Measurements from ENCODE around the gene SOWAHB.

Gene SOWAHB

GRCh38 chr4:76897536-76898384, at the start of gene SOWAHB:
Gene SOWAHB (minus strand): TSS chr4:76898144. CDS start chr4:76897849, 295 bp downstream.
- peak; percentile 81 for DNase-seq (ENCODE audit: low spot score)

GRCh38 chr4:76947369-76947768, 49.4 kb upstream of the SOWAHB start:
- DNase-seq (ENCODE audit: low spot score): no peak

GRCh38 chr4:76943790-76944189, 45.8 kb upstream of the SOWAHB start:
- no peak for DNase-seq (ENCODE audit: low spot score)

GRCh38 chr4:76943129-76943620, 45.2 kb upstream of the SOWAHB start:
- DNase-seq (ENCODE audit: low spot score): no peak

GRCh38 chr4:76939184-76939583, 41.2 kb upstream of the SOWAHB start:
- no peak for DNase-seq (ENCODE audit: low spot score)

- no peak for DNase-seq (ENCODE audit: low spot score)
Measured at GRCh38 chr4:76931576-76932276, 33.8 kb upstream of the SOWAHB start.

- no peak for DNase-seq (ENCODE audit: low spot score)
Measured at GRCh38 chr4:76931087-76931486, 33.1 kb upstream of the SOWAHB start.

- DNase-seq (ENCODE audit: low spot score): no peak
Measured at GRCh38 chr4:76930685-76931084, 32.7 kb upstream of the SOWAHB start.

- DNase-seq (ENCODE audit: low spot score): no peak
Measured at GRCh38 chr4:76926841-76927240, 28.9 kb upstream of the SOWAHB start.

- DNase-seq (ENCODE audit: low spot score): no peak
Measured at GRCh38 chr4:76923619-76924357, 25.8 kb upstream of the SOWAHB start.

GRCh38 chr4:76920715-76921114, 22.8 kb upstream of the SOWAHB start:
- no peak for DNase-seq (ENCODE audit: low spot score)

GRCh38 chr4:76909711-76910110, 11.8 kb upstream of the SOWAHB start:
- no peak for DNase-seq (ENCODE audit: low spot score)

- DNase-seq (ENCODE audit: low spot score): no peak
Measured at GRCh38 chr4:76905521-76905920, 7.6 kb upstream of the SOWAHB start.

GRCh38 chr4:76904646-76905190, 6.8 kb upstream of the SOWAHB start:
- DNase-seq (ENCODE audit: low spot score): no peak

GRCh38 chr4:76902233-76902890, 4.4 kb upstream of the SOWAHB start:
- DNase-seq (ENCODE audit: low spot score): peak; percentile 34

- no peak for DNase-seq (ENCODE audit: low spot score)
Measured at GRCh38 chr4:76898949-76899645, 1.2 kb upstream of the SOWAHB start.

GRCh38 chr4:76898385-76898692, 395 bp upstream of the SOWAHB start:
- DNase-seq (ENCODE audit: low spot score): no peak

- peak; percentile 32 for DNase-seq (ENCODE audit: low spot score)
Measured at GRCh38 chr4:76896614-76897535, 1.1 kb downstream of the SOWAHB start.

GRCh38 chr4:76896048-76896447, 1.9 kb downstream of the SOWAHB start:
- no peak for DNase-seq (ENCODE audit: low spot score)

GRCh38 chr4:76895619-76896018, 2.3 kb downstream of the SOWAHB start:
- no peak for DNase-seq (ENCODE audit: low spot score)
